Neural progenitor cell (in vitro differentiated cells): ENCODE measurements around the gene SFXN5. TPM values are rescaled to one million over a fixed set of nuclear protein-coding genes. Genes with fewer than 3 reads are reported as not detected.

Experiments used
- DNase-seq: peaks from one replicate; pipeline ENCODE4 v3.0.0-alpha.2; 2016; ENCODE audit warnings: low spot score
- H2AFZ ChIP-seq: fragments of 200-600 bp; sonication (generic); replicated peaks from 2 replicates; pipeline ENCODE4 v1.6.1; 2016; ENCODE audit warnings: antibody characterized with exemption
- H3F3A ChIP-seq: fragments of 200-600 bp; sonication (generic); 2 replicates; pipeline ENCODE4 v1.6.1; 2016; ENCODE audit warnings: antibody characterized with exemption, low read depth
- H3K27ac ChIP-seq: fragments of 200-600 bp; sonication (generic); 2 replicates; pipeline ENCODE4 v1.5.1; 2016; ENCODE audit warnings: mild to moderate bottlenecking
- H3K27me3 ChIP-seq: fragments of 200-600 bp; sonication (generic); 2 replicates; pipeline ENCODE4 v1.6.1; 2016; ENCODE audit warnings: mild to moderate bottlenecking, moderate library complexity
- H3K36me3 ChIP-seq: fragments of 200-600 bp; sonication (generic); 2 replicates; pipeline ENCODE4 v1.5.1; 2016
- H3K4me1 ChIP-seq: fragments of 200-600 bp; sonication (generic); 2 replicates; pipeline ENCODE4 v1.6.1; 2016; ENCODE audit warnings: mixed run types
- H3K4me2 ChIP-seq: fragments of 200-600 bp; sonication (generic); 2 replicates; pipeline ENCODE4 v1.6.1; 2016
- H3K4me3 ChIP-seq: fragments of 200-600 bp; sonication (generic); 2 replicates; pipeline ENCODE4 v1.5.1; 2016
- H3K79me2 ChIP-seq: fragments of 200-600 bp; sonication (generic); 2 replicates; pipeline ENCODE4 v1.6.1; 2016; ENCODE audit warnings: low read depth
- H3K9ac ChIP-seq: fragments of 200-600 bp; sonication (generic); 2 replicates; pipeline ENCODE4 v1.6.1; 2016
- H3K9me3 ChIP-seq: fragments of 200-600 bp; sonication (generic); 2 replicates; pipeline ENCODE4 v1.5.1; 2016; ENCODE audit warnings: low read depth
- H4K20me1 ChIP-seq: fragments of 200-600 bp; sonication (generic); 2 replicates; pipeline ENCODE4 v1.6.1; 2016; ENCODE audit warnings: low read depth
- H3K27ac Mint-ChIP-seq: 3 replicates; pipeline ENCODE4 v1.8.0; 2021; ENCODE audit warnings: mixed read lengths
- H3K27me3 Mint-ChIP-seq: 2 replicates; pipeline ENCODE4 v1.8.0; 2022; ENCODE audit warnings: low read depth, mild to moderate bottlenecking, inconsistent platforms, moderate library complexity, mixed read lengths; ENCODE audit not compliant: insufficient read depth
- H3K36me3 Mint-ChIP-seq: 3 replicates; pipeline ENCODE4 v1.8.0; 2021; ENCODE audit warnings: mixed read lengths
- H3K4me1 Mint-ChIP-seq: 3 replicates; pipeline ENCODE4 v1.8.0; 2021; ENCODE audit warnings: mixed read lengths
- H3K4me3 Mint-ChIP-seq: 3 replicates; pipeline ENCODE4 v1.8.0; 2021; ENCODE audit warnings: mild to moderate bottlenecking, moderate library complexity, mixed read lengths
- H3K9me3 Mint-ChIP-seq: 3 replicates; pipeline ENCODE4 v1.8.0; 2020; ENCODE audit warnings: mixed read lengths
- EZH2 ChIP-seq: fragments of 200-600 bp; sonication (generic); IDR thresholded peaks from 2 replicates; pipeline ENCODE4 v1.6.1; 2017; ENCODE audit warnings: antibody characterized with exemption, mild to moderate bottlenecking, moderate library complexity
- EZH2phosphoT487 ChIP-seq: fragments of 200-600 bp; sonication (generic); IDR thresholded peaks from 2 replicates; pipeline ENCODE4 v1.6.1; 2017; ENCODE audit warnings: antibody characterized with exemption
- total RNA-seq: library from RNA; depleted of rRNA; stranded (reverse); fragments of >200 nt; gene quantifications from 2 replicates; pipeline ENCODE4 v1.2.3, GENCODE V29; 2015; ENCODE audit warnings: low replicate concordance
- TF ChIP-seq, protein P1 (sequence below): fragments of 200-600 bp; sonication (generic); IDR thresholded peaks from 2 replicates; pipeline ENCODE4 v1.5.1; 2017; ENCODE audit warnings: antibody characterized with exemption, mild to moderate bottlenecking

SFXN5 gene
- total RNA-seq, 1 donor from 2014 or later, result 3.4 TPM

DNA sequence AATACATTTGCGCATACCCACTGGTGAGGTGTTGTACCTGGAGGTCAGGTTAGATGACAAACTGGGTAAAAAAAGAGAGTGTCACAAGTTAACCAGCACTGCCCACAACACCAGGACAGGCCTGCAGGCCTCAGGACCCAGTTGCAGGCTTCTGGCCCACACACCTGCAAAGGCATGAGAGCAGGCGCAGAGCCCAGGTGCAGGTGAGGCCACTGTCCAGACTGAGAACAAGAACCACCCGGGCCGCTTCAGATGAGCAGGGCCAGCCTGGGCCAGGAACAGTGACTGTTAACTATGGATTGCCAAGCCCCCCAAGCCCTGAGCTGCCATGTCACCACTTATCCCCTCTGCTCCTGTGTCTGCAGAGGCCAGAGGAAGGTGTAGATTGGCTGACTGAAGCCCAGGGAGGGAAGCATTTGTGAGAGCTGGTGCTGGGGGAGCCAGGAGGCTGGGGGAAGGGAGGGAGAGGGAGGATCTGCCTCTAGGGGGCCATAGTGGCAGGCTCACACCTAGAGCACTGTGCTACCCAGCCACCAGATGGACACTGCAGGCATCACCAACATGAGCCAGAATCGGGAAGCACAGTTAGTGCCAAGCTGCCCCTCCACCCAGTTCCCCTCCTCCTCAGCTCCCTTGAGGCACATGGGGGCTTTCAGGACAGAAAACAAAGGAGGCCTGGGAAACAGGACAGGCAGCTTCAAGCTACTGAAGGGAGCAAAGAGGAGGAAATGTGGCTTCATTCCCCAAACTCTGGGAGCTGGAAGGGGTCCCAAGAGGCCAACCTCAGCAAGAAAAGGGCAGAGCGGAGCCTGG lies 35.4 kb downstream of the SFXN5 start:
- Histone ChIP-seq H3K27ac (no peak overlapping the region), H3F3A (peaks cover 4% of the 10 kb centered on the region), H3K79me2 (no peaks in the 10 kb centered on the region), H3K36me3 (no peaks in the 10 kb centered on the region), H3K9me3 (no peaks in the 10 kb centered on the region), H3K9ac (no peak overlapping the region), H3K4me1 (peaks cover 5% of the 10 kb centered on the region), H2AFZ (no peak overlapping the region), H3K27me3 (no peaks in the 10 kb centered on the region), H3K4me2 (no peak overlapping the region), H3K4me3 (no peak overlapping the region), H4K20me1 (no peaks in the 10 kb centered on the region)
- H3K36me3 Mint-ChIP-seq, result peaks cover 4% of the 10 kb centered on the region
- no peak for TF ChIP-seq EZH2phosphoT487
- TF ChIP-seq, protein P1, sequence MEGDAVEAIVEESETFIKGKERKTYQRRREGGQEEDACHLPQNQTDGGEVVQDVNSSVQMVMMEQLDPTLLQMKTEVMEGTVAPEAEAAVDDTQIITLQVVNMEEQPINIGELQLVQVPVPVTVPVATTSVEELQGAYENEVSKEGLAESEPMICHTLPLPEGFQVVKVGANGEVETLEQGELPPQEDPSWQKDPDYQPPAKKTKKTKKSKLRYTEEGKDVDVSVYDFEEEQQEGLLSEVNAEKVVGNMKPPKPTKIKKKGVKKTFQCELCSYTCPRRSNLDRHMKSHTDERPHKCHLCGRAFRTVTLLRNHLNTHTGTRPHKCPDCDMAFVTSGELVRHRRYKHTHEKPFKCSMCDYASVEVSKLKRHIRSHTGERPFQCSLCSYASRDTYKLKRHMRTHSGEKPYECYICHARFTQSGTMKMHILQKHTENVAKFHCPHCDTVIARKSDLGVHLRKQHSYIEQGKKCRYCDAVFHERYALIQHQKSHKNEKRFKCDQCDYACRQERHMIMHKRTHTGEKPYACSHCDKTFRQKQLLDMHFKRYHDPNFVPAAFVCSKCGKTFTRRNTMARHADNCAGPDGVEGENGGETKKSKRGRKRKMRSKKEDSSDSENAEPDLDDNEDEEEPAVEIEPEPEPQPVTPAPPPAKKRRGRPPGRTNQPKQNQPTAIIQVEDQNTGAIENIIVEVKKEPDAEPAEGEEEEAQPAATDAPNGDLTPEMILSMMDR, result peak; percentile 44
- H3K27ac Mint-ChIP-seq, result peak overlapping the region; percentile 57
- DNase-seq, result peak; percentile 51
- no peaks in the 10 kb centered on the region for H3K4me1 Mint-ChIP-seq
- H3K9me3 Mint-ChIP-seq, result no peaks in the 10 kb centered on the region
- H3K27me3 Mint-ChIP-seq, result peaks cover 2% of the 10 kb centered on the region
- no peak overlapping the region for H3K4me3 Mint-ChIP-seq

DNA sequence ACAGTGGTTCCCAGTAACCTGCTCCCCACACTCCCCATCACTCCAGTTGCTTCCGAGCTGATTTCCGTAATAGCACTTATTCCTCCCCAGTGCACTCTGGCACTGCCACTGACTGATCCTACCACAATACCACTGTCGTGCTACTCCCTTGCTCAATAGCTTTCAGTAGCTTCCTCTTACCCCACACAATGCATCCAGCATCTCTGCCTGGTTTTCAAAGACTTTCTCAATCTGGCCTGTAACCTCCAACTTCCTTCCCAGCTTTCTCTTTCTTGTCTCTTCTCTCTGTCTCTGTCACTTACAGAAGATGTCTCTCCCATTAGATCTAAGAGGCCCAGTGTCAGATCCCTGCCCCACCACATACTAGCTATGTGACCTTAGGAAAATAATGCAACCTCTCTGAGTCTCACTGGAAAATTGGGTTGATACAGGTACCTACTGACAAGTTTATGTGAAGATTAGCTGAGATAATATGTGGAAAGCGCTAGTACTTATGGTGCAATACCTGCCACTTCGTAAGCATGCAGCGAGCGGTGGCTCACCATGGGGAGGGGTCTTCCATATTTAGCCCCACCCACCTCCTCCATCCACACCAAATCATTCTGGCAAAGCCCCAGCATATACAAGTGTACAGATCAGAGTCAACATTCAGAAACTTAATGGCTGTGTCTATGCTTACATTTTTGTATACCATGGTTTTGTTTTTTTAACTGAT lies 36.7 kb downstream of the SFXN5 start:
- no peaks in the 10 kb centered on the region for H3K9me3 Mint-ChIP-seq
- Histone ChIP-seq H3K36me3 (no peaks in the 10 kb centered on the region), H3K4me3 (no peak overlapping the region), H3K4me1 (peaks cover 5% of the 10 kb centered on the region), H3K79me2 (no peaks in the 10 kb centered on the region), H3K4me2 (no peak overlapping the region), H3K9me3 (no peaks in the 10 kb centered on the region), H3K27ac (no peak overlapping the region), H3K9ac (no peak overlapping the region), H3F3A (peaks cover 4% of the 10 kb centered on the region), H4K20me1 (no peaks in the 10 kb centered on the region), H2AFZ (no peak overlapping the region), H3K27me3 (no peaks in the 10 kb centered on the region)
- no peak overlapping the region for H3K27ac Mint-ChIP-seq
- no peak for DNase-seq
- no peak for TF ChIP-seq EZH2
- TF ChIP-seq, protein P1, result no peak
- no peak for TF ChIP-seq EZH2phosphoT487
- H3K27me3 Mint-ChIP-seq, result peaks cover 2% of the 10 kb centered on the region
- H3K36me3 Mint-ChIP-seq, result peaks cover 4% of the 10 kb centered on the region
- no peaks in the 10 kb centered on the region for H3K4me1 Mint-ChIP-seq
- H3K4me3 Mint-ChIP-seq, result no peak overlapping the region

DNA sequence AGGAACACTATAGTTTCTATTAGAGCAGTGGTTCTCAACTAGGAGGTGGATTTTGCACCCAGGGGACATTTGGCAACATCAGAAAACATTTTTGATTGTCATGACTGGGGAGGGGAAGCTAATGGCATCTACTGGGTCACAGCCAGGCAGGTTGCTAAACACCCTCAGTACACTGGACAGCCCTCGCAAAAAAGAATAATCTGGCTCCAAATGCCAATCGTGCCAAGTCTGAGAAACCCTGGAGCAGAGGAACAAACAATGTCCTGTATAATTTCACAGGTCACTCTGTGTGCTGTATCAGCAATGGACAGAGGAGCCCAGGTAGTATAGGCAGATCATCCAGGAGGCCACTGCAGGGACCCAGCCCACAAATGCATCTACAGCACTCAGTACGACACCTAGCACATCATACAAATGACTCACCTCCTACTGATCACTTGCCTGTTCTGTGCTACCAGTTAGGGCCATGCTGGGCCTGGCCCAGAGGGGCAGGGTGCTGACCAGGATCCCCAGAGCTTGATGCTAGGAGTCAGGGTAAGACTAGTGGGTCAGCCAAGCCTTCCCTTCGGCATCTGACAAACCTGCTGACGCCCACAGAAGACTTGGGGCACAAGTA lies 37.6 kb downstream of the SFXN5 start:
- H4K20me1 ChIP-seq, result no peaks in the 10 kb centered on the region
- no peak overlapping the region for H3K4me2 ChIP-seq
- no peak for TF ChIP-seq EZH2phosphoT487
- TF ChIP-seq, protein P1, result no peak
- TF ChIP-seq EZH2, result no peak
- no peaks in the 10 kb centered on the region for H3K27me3 ChIP-seq
- Mint-ChIP-seq H3K36me3 (no peaks in the 10 kb centered on the region), H3K4me3 (no peak overlapping the region), H3K27me3 (peaks cover 2% of the 10 kb centered on the region), H3K4me1 (no peaks in the 10 kb centered on the region), H3K9me3 (no peaks in the 10 kb centered on the region), H3K27ac (no peak overlapping the region)
- H3K36me3 ChIP-seq, result no peaks in the 10 kb centered on the region
- no peaks in the 10 kb centered on the region for H3K79me2 ChIP-seq
- no peak overlapping the region for H2AFZ ChIP-seq
- no peak overlapping the region for H3K4me3 ChIP-seq
- no peak overlapping the region for H3K27ac ChIP-seq
- H3K9ac ChIP-seq, result no peak overlapping the region
- no peak for DNase-seq
- no peaks in the 10 kb centered on the region for H3K9me3 ChIP-seq
- peaks cover 4% of the 10 kb centered on the region for H3F3A ChIP-seq
- H3K4me1 ChIP-seq, result peaks cover 5% of the 10 kb centered on the region
